Vagina (tissue), 2 donors: ENCODE results near the gene SLC16A13.

Experiments
- POLR2A ChIP-seq, 2 donors: fragments of 450-650 bp; IDR thresholded peaks; one replicate each; pipeline ENCODE4 v1.6.1; 2017; ENCODE audit warnings: antibody characterized with exemption in 2 of 2, mild to moderate bottlenecking in 2 of 2, moderate library complexity in 2 of 2
- TF ChIP-seq, protein P1 (sequence below), 3 experiments: fragments of 450-650 bp in 2 of 3; fragments of 200-600 bp in 1 of 3; sonication (generic) in 1 of 3; IDR thresholded peaks; one replicate each; pipeline ENCODE4 v1.5.1; 2017 to 2019; ENCODE audit warnings: antibody characterized with exemption in 3 of 3, mild to moderate bottlenecking in 2 of 3, moderate library complexity in 2 of 3

DNA sequence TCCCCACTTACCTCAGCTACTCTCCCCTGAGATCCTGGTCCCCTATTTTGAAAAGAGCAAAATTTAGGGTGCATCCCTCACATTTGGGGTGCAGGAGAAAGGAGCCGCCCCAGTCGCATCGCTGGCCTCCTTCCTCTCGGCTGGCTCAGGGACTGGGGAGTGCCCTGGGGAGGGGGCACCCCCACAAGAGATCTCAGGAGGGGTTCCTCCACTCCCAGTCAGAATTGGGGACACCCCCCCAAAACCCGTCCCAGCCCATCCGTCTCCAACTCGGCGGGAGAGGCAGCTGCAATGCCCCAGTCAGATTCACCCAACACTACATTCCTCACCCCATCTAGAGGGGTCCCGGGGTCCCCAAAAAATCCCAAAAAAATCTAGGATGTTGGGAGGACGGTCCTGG lies 16.4 kb upstream of the SLC16A13 start:
- TF ChIP-seq POLR2A (IDR thresholded peaks at IDR 0.05), result no peak
- TF ChIP-seq, protein P1, sequence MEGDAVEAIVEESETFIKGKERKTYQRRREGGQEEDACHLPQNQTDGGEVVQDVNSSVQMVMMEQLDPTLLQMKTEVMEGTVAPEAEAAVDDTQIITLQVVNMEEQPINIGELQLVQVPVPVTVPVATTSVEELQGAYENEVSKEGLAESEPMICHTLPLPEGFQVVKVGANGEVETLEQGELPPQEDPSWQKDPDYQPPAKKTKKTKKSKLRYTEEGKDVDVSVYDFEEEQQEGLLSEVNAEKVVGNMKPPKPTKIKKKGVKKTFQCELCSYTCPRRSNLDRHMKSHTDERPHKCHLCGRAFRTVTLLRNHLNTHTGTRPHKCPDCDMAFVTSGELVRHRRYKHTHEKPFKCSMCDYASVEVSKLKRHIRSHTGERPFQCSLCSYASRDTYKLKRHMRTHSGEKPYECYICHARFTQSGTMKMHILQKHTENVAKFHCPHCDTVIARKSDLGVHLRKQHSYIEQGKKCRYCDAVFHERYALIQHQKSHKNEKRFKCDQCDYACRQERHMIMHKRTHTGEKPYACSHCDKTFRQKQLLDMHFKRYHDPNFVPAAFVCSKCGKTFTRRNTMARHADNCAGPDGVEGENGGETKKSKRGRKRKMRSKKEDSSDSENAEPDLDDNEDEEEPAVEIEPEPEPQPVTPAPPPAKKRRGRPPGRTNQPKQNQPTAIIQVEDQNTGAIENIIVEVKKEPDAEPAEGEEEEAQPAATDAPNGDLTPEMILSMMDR (IDR thresholded peaks at IDR 0.05), result no peak
